NCI-H526 (cell line): ENCODE results near the gene GAL3ST2.
A peak's percentile ranks its signal among the peaks of the same experiment; 100 is the strongest.
"Not testable (repeated sequence)": the region's sequence is repeated elsewhere in the genome, so short reads cannot be mapped to it uniquely, and the experiment has no call there.

ENCODE experiments used
- DNase-seq, 2 experiments: peaks; one replicate each; lab custom pipeline; 2025; lab: John Stamatoyannopoulos, UW

The GAL3ST2 gene

GRCh38 chr2:241776336-241777169 is at the start of gene GAL3ST2:
TSS of gene GAL3ST2 (plus strand) at chr2:241776822. CDS start at chr2:241776956, 134 bp downstream.
- DNase-seq = peak in 1 of 2 experiments; percentile 57

GRCh38 chr2:241728000-241728399 is 48.6 kb upstream of the GAL3ST2 start:
- no peak for DNase-seq

DNA sequence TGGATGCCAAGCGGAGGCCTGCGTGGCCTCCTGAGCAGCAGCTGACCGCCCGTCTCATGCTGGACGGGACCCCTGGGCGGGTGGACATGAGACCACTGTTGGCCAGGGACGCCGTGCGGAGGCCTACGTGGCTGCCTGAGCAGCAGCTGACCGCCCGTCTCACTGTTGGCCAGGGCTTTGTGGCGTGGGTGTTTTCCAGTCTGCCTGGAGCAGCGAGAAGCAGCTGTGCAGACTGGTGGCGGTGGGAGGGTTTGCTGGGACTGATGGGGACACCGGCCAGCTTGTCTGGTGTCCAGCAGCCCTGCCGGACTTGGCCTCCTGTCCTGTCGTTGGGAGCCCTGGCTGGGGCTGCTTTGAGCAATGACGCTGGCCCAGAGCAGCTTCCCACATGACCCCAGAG is 48.0 kb upstream of the GAL3ST2 start:
- no peak for DNase-seq

DNA sequence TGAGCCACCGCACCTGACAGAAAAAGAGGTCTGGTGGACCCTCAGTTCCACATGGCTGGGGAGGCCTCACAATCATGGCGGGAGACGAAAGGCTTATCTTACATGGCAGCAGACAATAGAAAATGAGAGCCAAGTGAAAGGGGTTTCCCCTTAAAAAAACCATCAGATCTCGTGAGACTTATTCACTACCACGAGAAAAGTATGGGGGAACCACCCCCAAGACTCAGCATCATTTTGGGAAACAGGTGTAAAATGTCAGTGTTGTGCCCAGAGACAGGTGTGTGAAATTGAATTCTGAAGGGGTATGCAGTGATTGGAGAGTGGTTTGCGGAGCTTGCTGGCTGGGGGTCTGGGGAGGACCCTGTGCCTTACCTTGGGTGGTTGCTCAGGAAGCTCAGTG is 46.8 kb upstream of the GAL3ST2 start:
- DNase-seq = no peak

GRCh38 chr2:241730671-241731293 is 45.8 kb upstream of the GAL3ST2 start:
- DNase-seq = no peak

DNA sequence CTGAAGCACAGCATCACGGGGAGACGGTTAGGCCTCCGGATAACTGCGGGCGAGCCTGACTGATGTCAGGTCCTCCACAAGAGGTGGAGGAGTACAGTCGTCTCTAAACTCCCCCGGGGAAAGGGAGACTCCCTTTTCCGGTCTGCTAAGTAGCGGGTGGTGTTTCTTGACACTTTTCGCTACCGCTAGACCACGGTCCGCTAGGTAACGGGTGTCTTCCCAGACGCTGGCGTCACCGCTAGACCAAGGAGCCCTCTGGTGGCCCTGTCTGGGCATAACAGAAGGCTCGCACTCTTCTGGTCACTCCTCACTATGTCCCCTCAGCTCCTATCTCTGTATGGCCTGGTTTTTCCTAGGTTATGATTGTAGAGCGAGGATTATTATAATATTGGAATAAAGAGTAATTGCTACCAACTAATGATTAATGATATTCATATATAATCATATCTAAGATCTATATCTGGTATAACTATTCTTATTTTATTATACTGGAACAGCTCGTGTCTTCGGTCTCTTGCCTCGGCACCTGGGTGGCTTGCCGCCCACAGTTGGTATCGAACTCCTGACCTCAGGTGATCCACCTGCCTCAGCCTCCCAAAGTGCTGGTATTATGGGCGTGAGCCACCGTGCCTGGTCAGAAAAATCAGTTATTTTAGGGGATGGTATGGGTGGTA is 44.0 kb upstream of the GAL3ST2 start:
- peak in 1 of 2 experiments; percentile 39 for DNase-seq

- no peak for DNase-seq
Measured at GRCh38 chr2:241733391-241734207, 43.0 kb upstream of the GAL3ST2 start.

GRCh38 chr2:241734208-241734466 is 42.5 kb upstream of the GAL3ST2 start:
- no peak for DNase-seq

GRCh38 chr2:241734467-241735208 is 42.0 kb upstream of the GAL3ST2 start, which contains the start of gene D2HGDH:
TSS of gene D2HGDH (plus strand) at chr2:241734630. CDS start at chr2:241735225, 595 bp downstream.
- peak; percentile 33 to 95 for DNase-seq

GRCh38 chr2:241736111-241736510 is 40.5 kb upstream of the GAL3ST2 start:
- no peak for DNase-seq

- DNase-seq = no peak
Measured at GRCh38 chr2:241738040-241738686, 38.5 kb upstream of the GAL3ST2 start.

DNA sequence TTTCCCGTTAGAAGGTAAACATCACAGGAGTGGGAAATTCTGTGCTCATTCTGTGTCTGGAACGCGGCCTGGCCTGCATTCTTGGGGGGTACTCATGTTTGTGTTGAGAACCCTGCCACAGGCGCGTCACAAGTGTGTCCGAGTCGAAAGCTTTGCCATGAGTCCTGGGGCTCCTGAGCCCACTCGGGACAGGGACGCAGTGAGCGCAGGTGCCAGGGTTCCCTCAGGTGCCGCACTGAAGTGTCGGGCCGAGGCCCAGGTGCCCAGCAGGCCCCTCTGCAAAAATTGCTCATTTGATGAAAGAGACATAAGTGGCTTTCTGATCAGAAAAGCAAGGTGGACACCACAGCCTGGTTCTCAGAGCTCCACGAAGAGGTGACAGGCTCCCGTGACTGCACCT is 37.4 kb upstream of the GAL3ST2 start:
- no peak for DNase-seq

GRCh38 chr2:241739651-241740050 is 37.0 kb upstream of the GAL3ST2 start:
- no peak for DNase-seq

GRCh38 chr2:241741016-241741415 is 35.6 kb upstream of the GAL3ST2 start:
- DNase-seq = no peak

- no peak for DNase-seq
Measured at GRCh38 chr2:241742320-241742939, 34.2 kb upstream of the GAL3ST2 start.

GRCh38 chr2:241743008-241743407 is 33.6 kb upstream of the GAL3ST2 start:
- DNase-seq = not testable (repeated sequence)

DNA sequence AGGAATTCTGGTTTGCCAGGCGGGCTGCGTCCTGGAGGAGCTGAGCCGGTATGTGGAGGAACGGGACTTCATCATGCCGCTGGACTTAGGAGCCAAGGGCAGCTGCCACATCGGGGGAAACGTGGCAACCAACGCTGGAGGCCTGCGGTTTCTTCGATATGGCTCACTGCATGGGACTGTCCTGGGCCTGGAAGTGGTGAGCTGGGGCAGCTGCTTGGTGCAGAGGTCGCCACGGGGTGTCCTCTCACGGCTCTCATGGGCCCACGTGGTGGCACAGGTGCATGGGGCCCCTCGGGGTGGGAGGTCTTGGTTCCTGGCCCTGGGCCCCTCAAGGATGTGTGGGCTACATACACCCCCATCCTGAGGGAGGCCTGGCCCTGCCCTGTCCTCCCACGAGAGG is 33.0 kb upstream of the GAL3ST2 start:
- DNase-seq = no peak

GRCh38 chr2:241744028-241744754 is 32.4 kb upstream of the GAL3ST2 start:
- DNase-seq = no peak

DNA sequence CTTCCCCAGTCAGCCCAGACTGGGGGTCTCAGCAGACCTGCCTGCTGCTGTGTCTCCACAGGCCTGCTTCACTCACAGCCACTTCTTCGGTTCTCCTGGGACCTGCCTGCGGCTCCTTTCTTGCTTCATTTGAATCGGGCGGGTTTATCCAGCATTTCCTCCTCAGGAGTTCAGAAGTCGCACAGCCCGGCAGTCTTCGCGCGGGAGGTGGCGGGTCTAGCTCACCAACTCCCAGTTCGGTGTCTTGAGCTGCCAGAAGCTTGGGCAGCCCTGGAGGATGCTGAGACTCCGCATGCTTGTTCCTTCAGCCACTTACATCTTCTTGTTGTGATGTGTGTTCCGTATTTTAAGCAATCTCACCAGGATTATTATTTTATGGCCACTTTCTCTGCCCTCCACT is 31.3 kb upstream of the GAL3ST2 start:
- DNase-seq = no peak

- no peak for DNase-seq
Measured at GRCh38 chr2:241746084-241746483, 30.5 kb upstream of the GAL3ST2 start.
